Psoas muscle (tissue), 8 donors: ENCODE data around the gene CLSTN2. TPM values are rescaled to one million over a fixed set of nuclear protein-coding genes. Genes with fewer than 3 reads are reported as not detected.

ENCODE experiments used
- ATAC-seq, 4 donors: fragments of 200-7000 bp; cut with Tn5 transposase; one replicate each; pipeline ENCODE4 v1.9.1; 2020; ENCODE audit warnings: moderate library complexity in 3 of 4, mild to moderate bottlenecking in 2 of 4
- DNase-seq, 2 donors: peaks; one replicate each; pipeline ENCODE4 v3.0.0-alpha.2; 2020
- H3K27ac ChIP-seq: fragments of 200-600 bp; one replicate; pipeline ENCODE4 v1.8.0; 2022
- H3K27me3 ChIP-seq, 3 donors: fragments of 200-600 bp in 1 of 3; one replicate each; pipeline versions ENCODE4 v1.6.1 to v1.8.0; 2013 to 2022; ENCODE audit warnings: low read length in 2 of 3, mild to moderate bottlenecking in 2 of 3, moderate library complexity in 1 of 3; ENCODE audit not compliant: insufficient read depth in 3 of 3
- H3K36me3 ChIP-seq, 2 donors: fragments of 200-600 bp in 1 of 2; one replicate each; pipeline versions ENCODE4 v1.6.1 to v1.8.0; 2013 to 2022; ENCODE audit warnings: low read depth in 1 of 2, mild to moderate bottlenecking in 1 of 2, moderate library complexity in 1 of 2; ENCODE audit not compliant: insufficient read depth in 1 of 2
- H3K4me1 ChIP-seq: fragments of 200-600 bp; one replicate; pipeline ENCODE4 v1.8.0; 2022
- H3K4me3 ChIP-seq: fragments of 200-600 bp; one replicate; pipeline ENCODE4 v1.8.0; 2022; ENCODE audit warnings: mild to moderate bottlenecking
- H3K9me3 ChIP-seq: fragments of 200-600 bp; one replicate; pipeline ENCODE4 v1.8.0; 2022
- WGBS, 3 donors: extraction: QIAGEN DNeasy Blood & Tissue Kit; methylation state at CpG; one replicate each; pipeline versions ENCODE4 v1.1.6 to v1.1.7; 2013; 5-methylcytosine and 5-hydroxymethylcytosine counted together
- intact Hi-C, 2 donors: fragments of 100-400 bp; cut with DNase I; formaldehyde crosslinking; loops; one replicate each; pipeline versions ENCODE4 v1.11.0 to v1.14.2; 2022
- polyA plus RNA-seq, 3 donors: library from polyadenylated mRNA; stranded (reverse); fragments of 200-250 nt; gene quantifications; one replicate each; pipeline ENCODE4 v1.2.3, GENCODE V29; 2013
- total RNA-seq, 4 donors: library from RNA; stranded (reverse); fragmentation: NEBNext Ultra II Directional in 2 of 4; extraction: Animal tissue kit (Norgen Biotek cat#: 25700) in 2 of 4; gene quantifications; one replicate each; pipeline versions ENCODE4 v1.2.1 to v1.2.4, GENCODE V29; 2021 to 2023
- TF ChIP-seq, protein P1 (sequence below): fragments of 200-600 bp; IDR thresholded peaks from one replicate; pipeline ENCODE4 v1.8.0; 2022; ENCODE audit warnings: antibody characterized with exemption
- donor health status: healthy with polysubstance abuse.
- donor health status: DM: no; HTN: no; CAD: no; lungs with moderate emphysema.
- donor health status: Bipolar disorder and iron deficiency.
- donor health status: healthy.
- donor health status: DM: yes; HTN: yes; CAD: no.
- donor health status: DM: no; HTN: no; CAD: no.
- donor health status: DM: no; HTN: no; CAD: no.
- donor health status: DM: yes; HTN: yes; CAD: no.

The CLSTN2 gene
- total and polyA plus RNA-seq, 7 donors, result 0.24 to 5.0 (median 1.5) TPM

DNA sequence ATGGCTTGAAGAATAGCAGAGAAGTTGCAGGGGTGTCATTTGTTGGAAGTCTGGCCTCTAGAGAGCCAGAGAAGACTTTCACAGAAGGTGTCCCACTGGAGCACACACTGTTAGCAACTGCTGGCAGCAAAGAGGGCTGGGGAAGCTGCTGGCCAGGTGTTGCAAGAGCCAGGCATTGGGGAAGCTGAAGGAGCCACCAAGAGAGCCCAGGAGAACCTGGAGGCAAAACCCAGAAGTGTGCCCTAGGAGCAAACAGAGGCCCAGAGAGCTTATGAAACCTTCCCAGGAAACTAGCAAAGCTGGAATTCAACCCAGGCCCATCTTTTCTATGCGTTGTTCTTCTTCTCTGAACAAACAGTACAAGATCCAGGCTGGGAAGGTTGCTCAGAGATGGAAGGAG, 610.2 kb downstream of the CLSTN2 start:
- WGBS, 3 donors, result 78 to 88% (median 80%) methylated on average over 1 of the region's 1 CpG
- Histone ChIP-seq H3K36me3 (no peaks in the 10 kb centered on the region), H3K27ac (no peak overlapping the region), H3K4me3 (no peak overlapping the region), H3K27me3 (no peaks in the 10 kb centered on the region), H3K4me1 (no peaks in the 10 kb centered on the region), H3K9me3 (no peaks in the 10 kb centered on the region)
- no peak for DNase-seq
- TF ChIP-seq, protein P1, sequence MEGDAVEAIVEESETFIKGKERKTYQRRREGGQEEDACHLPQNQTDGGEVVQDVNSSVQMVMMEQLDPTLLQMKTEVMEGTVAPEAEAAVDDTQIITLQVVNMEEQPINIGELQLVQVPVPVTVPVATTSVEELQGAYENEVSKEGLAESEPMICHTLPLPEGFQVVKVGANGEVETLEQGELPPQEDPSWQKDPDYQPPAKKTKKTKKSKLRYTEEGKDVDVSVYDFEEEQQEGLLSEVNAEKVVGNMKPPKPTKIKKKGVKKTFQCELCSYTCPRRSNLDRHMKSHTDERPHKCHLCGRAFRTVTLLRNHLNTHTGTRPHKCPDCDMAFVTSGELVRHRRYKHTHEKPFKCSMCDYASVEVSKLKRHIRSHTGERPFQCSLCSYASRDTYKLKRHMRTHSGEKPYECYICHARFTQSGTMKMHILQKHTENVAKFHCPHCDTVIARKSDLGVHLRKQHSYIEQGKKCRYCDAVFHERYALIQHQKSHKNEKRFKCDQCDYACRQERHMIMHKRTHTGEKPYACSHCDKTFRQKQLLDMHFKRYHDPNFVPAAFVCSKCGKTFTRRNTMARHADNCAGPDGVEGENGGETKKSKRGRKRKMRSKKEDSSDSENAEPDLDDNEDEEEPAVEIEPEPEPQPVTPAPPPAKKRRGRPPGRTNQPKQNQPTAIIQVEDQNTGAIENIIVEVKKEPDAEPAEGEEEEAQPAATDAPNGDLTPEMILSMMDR, result no peak
- intact Hi-C loops, result no loop called here
- no peak for ATAC-seq

DNA sequence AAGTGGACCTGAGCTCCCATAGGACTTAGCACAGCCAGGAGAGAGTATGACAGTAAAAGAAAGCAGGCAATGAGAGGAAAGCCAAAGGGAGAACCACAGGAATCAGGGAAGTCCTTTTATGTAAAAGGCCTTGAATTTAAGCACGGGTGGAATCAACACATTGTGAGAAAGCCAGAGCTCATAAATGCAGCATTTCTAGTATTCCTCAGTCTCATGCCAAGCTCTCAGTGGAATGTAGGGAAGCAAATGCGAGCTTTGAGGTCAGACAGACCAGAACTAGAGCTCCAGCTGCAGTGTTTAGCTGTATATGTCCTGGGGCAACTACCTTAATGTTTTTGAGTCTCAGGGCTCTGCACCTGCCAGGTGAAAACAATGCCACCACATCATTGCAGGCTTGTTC, 610.8 kb downstream of the CLSTN2 start:
- intact Hi-C loops, result no loop called here
- no peak for ATAC-seq
- WGBS, 3 donors, result 35 to 54% (median 39%) methylated on average over 2 of the region's 2 CpGs
- no peaks in the 10 kb centered on the region for H3K27me3 ChIP-seq
- no peaks in the 10 kb centered on the region for H3K36me3 ChIP-seq
- no peak for DNase-seq
- H3K4me3 ChIP-seq, result no peak overlapping the region
- TF ChIP-seq, protein P1, result no peak
- no peaks in the 10 kb centered on the region for H3K4me1 ChIP-seq
- no peak overlapping the region for H3K27ac ChIP-seq
- no peaks in the 10 kb centered on the region for H3K9me3 ChIP-seq

DNA sequence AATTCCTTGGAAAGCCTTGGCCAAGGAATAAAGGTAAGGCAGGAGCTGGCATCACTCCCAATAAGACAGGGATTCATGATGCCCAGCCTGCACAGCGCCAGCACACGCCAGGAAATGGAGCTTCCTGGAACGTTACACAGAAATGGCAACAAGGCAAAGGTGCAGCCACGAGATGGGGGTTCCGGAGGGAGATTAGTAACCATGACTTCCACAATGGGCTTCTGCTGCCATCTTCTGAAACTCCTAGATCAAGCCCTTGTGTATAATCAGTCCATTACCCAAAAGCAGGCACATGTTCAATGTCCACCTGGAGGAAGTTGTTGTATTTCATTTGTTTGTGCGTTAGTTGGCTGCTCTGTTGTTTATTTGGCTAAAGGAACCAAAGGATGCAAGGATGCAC, 611.7 kb downstream of the CLSTN2 start:
- WGBS, 3 donors, result 70 to 74% (median 74%) methylated on average over 6 of the region's 6 CpGs
- Histone ChIP-seq H3K27ac (no peak overlapping the region), H3K9me3 (no peaks in the 10 kb centered on the region), H3K36me3 (no peaks in the 10 kb centered on the region), H3K4me3 (no peak overlapping the region), H3K4me1 (no peaks in the 10 kb centered on the region), H3K27me3 (no peaks in the 10 kb centered on the region)
- ATAC-seq (no peak), DNase-seq (no peak)
- TF ChIP-seq, protein P1, result no peak
- intact Hi-C loops, result no loop called here

DNA sequence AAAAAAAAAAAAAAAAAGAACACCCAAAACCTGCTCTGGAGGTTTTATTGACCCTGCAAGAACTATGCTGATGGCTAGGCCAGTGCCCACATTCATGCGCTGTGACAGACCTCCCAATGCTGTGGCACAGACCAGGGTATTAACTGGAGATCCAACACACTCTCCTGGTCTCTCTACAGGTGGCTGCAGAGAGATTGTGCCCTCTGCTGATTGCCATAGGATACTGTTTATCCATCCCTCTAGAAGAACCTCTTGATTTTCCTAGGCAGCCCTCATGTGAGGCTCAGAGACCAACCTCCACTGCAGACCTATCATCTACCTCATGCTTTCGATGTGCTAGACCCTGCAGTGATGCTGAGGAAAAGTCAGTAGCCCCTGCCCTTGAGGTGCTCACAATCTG, 617.4 kb downstream of the CLSTN2 start:
- Histone ChIP-seq H3K27ac (no peak overlapping the region), H3K4me1 (no peaks in the 10 kb centered on the region), H3K9me3 (no peaks in the 10 kb centered on the region), H3K36me3 (no peaks in the 10 kb centered on the region), H3K4me3 (no peak overlapping the region), H3K27me3 (no peaks in the 10 kb centered on the region)
- DNase-seq (no peak), ATAC-seq (no peak)
- TF ChIP-seq, protein P1, result no peak
- intact Hi-C loops, result no loop called here
- 85 to 100% (median 96%) methylated on average over 2 of the region's 2 CpGs for WGBS, 3 donors

DNA sequence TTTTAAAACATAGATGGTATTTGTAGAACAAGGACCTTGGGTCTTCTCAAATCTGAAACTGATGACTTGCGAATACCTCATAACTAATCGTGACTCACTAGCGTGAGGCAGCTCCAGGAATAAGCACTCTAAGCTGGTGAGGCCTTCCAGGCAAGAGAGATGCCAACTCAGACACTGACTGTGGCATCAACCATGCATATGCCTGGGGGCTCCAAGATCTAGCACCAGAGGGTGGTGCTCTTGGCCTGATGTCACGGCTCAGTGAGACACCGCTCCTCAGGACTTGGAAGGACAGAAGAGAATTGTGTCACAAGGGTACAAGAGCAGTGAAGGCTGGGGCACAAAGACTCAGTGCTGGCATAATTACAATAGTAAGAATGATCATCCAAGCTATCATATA, 617.9 kb downstream of the CLSTN2 start:
- H3K4me3 ChIP-seq, result no peak overlapping the region
- DNase-seq (no peak), ATAC-seq (no peak)
- 89 to 93% (median 90%) methylated on average over 5 of the region's 5 CpGs for WGBS, 3 donors
- H3K27ac ChIP-seq, result no peak overlapping the region
- TF ChIP-seq, protein P1, result no peak
- no peaks in the 10 kb centered on the region for H3K36me3 ChIP-seq
- H3K27me3 ChIP-seq, result no peaks in the 10 kb centered on the region
- intact Hi-C loops, result no loop called here
- H3K9me3 ChIP-seq, result no peaks in the 10 kb centered on the region
- no peaks in the 10 kb centered on the region for H3K4me1 ChIP-seq
